Glomerular endothelial cell (primary cell): Measurements from ENCODE around the gene FOXP1. TPM values are rescaled to one million over a fixed set of nuclear protein-coding genes. Genes with fewer than 3 reads are reported as not detected.

Experiments used
- DNase-seq: peaks from one replicate; pipeline ENCODE4 v3.0.0-alpha.2; 2011; ENCODE audit warnings: low read depth, low spot score; ENCODE audit errors: extremely low read depth
- total RNA-seq: library from RNA; depleted of rRNA; stranded (reverse); fragments of >200 nt; gene quantifications from 2 replicates; pipeline ENCODE4 v1.2.3, GENCODE V29; 2015

FOXP1 gene
- total RNA-seq, 1 donor from 2014 or later, result 54.8 TPM

DNA sequence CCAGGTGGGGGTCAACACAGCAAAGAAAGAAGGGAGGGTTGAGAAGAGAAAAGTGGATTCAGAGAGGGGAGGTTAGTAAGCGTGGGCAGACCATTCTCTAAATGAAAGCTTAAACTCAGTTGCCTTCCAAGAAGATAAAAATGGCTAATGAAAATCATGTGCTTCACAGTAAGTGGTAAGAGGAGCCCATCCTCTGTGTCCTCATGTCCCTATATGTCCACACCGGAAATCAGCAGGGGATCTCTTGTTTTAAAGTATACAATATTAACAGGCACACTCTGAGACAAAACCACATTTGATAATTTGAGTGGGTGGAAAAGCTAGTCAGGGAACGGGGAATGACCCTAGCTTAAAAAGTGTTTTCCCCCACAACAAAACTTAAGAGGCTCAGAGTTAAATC, 4.4 kb upstream of the FOXP1 start:
- DNase-seq, result no peak

DNA sequence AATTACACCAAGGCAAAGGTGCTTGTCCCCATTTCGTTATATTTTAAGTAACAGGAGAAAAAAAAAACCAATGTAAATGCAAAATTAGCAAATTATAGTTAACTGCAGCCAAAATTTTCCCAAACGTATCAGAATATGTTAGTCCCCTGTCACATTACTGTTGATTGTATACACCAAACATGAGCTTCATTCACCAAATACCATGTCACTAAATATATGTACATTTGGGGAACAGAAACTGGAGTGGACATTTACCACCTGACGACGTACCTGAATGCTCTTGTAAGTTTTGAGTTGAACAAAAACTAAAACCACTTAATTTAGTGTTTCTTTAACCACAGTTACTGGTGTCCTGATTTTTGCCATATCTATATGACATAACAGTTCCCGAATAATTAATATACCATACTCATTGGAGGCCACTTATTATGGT, 3.3 kb upstream of the FOXP1 start:
- no peak for DNase-seq

DNA sequence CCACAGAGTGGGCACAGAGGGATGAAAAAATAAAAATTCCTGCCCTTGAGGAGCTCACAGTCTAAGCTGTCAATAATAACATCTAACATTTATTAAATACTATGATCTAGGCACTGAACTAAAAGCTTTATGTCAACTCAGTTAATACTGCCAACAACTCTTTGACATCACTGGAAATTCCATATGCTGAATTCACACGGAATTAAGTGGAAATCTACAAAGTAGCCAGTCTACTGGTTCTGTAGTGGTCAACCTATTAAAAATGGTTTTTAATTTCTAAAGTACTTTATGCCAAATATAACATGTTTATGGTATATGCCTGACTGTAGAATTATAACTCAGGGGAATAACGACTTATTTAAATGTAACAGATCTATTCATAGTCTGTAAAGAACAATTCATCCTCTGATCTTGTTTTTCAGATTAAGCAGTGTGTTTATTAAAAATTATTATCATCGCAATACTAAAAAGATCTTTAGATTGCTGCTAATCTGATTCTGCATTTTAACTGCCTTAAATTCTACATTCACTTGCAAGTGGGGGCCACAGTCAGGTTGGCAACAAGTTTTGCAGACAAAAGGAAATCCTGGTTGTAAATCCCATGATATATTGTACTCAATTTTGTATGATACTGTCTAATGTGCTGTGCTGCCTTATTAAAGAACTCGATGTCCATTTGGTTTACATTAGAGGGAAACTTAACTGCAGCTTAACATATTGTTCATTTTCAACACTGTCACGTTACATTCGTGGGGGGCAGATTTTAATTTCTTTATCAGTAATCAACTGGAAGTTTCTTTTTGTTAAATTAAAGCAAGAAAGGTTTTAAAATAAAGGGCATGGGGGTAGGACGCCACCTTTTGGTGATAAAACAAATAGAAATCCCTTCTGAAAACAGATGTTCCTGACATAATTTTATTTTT, 2.6 kb upstream of the FOXP1 start:
- no peak for DNase-seq

DNA sequence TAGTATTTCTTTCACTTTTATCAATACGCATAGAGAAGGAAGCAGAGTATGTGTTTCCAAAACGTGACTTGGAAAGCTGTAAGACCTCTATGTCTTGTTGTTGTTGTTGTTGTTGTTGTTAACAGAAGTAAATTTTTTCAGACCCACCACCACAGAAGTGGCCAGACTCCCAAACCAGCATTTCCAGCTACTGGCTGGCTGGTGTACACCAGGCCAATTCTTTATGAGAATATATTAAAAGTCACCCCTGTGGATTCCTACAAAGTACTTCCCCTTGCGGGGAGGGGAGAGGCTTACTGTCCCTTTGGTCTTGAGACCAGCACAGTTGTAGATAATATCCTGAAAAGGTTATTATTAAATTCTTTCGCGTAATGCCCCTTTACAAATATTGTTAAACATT, 1.6 kb upstream of the FOXP1 start:
- DNase-seq, result no peak

DNA sequence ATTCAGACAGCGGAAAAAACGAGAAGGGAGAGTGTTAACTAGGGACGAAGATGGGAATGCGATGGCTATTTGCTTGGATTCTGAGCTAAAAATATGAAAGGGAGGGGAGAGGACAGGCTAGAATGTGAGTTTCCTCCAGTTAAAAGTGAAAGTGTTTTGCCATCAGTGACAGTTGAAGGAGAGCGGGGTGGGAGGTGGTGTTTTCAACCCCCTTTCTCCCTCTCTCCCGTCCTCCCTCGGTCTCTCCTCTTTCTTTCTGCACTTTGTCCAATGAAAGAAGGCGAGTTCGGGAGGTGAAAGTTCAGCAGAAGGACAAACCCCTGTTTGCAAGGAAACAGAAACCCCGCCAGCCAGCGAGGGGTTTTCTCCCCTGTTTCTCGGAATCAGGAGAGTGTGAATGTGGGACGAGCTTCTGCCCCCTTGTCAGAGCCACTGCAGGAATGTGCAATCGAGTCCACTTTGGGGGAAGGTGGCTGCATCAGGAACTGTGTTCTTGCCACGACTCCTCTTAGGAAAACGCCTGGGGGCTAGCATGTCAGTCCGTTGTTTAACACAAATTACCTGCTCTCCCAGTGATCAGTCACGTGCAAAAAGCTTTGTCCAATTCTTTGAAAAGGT, 975 bp upstream of the FOXP1 start:
- no peak for DNase-seq

DNA sequence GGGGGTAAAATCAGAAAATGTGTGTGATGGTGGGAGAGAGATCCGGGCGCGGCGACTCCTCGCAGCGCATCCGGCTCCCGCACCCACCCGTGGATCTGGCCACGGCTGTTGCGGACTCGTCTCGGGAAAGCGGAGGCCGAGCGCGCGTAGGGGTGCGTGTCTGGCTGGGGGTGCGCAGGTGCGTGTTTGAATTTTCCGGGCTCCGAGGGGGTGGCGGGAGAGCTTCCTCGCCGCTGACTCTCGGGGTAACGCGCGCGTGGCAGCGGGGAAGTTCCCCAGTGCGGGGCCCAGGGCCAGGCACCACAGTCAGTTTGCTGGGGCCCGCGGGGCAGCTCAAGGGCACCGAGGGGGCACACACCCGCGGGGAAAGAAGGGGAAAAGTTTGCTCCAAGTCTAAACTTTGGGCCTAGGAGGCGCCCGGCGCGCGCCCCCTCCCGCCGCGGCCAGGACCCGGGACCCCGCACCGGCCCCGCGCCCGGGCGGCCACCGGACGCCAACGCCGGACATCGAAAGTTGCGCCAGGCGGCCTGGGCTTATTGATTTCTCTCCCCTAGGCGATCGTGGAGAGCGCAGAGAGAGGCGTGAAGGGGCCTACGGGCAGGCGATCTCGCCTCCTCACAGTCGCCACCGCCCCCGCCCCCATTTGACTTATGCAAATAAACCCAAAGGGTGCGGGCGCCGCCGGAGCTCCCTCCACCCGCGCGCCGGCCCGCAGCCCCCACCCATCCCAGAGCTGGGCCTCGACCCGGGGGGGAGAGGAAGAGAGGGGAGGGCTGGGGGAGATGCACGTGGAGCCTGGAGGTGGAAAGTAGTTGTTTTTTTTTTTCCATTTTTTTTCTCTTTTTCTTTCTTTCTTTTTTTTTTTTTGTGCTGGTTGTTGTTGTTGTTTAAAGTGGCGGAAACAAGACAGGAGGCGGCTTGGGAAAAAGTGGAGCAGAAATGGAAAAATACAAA, 639 bp downstream of the FOXP1 start:
- no peak for DNase-seq

DNA sequence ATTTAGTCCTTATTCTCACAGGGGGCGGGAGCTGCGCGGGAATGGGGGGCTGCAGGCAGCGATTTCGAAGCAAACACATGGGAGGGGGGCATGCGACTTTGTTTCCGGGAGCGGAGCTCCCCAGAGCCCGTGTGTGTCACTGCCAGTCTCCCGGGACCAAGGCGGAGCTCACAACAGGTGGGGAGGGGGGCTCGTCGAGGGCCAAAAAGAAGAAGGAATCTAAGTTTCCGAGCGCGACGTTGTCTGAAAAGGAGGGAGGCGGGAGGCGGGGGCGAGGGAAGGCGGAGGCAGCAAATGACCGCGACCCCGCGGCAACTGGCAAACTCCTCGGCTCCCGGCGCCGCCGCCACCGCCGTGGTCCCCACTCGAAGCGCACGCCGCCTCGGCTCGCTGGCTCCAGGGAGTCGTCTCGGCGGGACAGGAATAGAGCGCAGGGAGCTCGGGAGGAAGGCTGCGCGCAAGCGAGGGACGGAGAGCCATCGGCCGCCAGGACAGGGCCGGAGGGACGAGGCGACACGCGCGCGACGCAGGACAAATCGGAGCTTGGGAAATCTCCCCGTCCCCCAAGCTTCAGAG, 1.4 kb downstream of the FOXP1 start:
- no peak for DNase-seq

DNA sequence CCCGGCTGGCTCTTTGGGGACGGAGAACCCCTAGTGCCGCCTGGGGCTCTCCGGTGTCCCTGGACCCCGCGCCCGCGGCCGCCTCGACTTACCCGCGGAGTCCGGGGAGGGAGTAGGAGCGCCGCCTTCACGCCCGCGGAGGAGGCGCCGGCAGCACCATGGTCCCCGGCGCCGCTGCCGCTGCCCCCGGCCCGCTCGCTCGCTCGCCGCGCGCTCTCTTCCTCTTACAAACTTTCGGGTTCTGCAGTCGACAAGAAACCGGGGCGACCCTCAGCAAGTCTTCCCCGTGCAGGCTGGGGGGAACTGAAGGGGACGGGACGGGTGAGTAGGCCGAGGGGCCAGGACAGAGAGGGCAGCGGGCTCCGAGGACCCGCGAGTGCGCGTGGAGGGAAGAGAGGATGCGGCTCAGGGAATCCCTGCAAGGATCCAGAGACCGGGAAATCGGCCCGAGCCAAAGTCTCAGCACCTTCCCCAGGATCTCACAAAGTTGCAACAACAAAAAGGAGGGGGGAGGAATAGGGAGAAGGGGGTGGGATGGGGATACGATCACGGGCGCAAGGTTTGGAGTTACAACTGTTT, 2.0 kb downstream of the FOXP1 start:
- no peak for DNase-seq

DNA sequence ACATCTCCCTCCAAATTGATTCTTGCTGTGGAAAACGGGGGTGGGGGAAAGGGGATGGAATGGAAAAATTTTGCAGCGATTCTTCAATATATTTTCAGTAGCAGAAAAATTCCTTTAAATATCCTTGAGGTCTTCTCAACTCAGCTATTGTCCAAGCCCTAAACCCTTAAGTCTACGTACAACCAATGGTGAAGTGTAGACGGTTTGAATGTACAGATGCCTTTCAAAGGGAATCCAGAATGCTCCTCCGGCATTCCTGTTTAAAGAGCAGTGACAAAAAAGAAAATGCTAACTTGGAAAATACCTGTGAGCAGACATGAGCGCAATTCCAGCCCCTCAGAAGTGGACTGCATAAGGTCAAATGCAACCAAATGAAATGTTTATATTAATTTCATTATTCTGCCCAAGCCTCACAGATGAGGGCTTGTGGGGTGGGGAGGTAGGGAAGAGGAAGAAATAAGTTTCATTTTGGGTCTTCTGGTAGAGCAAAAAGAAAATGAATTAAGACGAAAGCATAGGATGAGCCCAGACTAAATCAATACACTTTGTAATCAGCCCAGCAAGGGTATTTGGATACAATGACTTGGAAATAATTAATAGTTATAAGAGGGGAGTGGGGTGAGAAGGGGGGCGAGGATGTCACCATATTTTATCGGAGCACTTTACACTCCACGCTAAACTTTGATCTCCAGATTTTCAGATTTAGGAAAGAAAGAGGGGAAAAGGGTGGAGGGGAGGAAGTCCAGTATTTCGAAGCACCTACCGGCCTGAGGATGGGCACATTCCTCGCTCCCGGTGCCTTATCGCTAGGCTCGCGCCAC, 2.7 kb downstream of the FOXP1 start:
- DNase-seq, result no peak

DNA sequence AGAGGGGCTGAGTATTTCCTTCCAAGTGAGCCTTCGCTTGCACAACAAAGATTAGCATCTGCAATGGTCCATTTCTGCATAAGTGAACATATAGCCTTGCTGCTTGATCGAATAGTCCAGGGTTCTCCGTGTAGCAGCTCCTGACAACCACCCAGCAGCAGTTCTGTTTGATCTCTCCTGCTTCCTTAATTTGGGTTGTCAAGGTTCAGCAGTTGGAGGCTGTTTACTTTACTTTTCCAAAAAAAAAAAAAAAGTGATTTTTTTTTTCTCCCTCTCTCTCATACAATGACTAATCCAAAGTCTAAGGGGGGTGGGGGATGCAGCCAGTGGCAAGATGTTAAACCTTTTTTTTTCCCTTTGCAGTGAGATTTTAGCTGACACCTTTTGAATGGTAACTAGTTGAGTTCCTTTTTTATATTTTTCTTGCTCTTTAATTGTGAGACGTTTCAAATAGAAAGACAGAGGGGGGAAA, 3.6 kb downstream of the FOXP1 start:
- no peak for DNase-seq

DNA sequence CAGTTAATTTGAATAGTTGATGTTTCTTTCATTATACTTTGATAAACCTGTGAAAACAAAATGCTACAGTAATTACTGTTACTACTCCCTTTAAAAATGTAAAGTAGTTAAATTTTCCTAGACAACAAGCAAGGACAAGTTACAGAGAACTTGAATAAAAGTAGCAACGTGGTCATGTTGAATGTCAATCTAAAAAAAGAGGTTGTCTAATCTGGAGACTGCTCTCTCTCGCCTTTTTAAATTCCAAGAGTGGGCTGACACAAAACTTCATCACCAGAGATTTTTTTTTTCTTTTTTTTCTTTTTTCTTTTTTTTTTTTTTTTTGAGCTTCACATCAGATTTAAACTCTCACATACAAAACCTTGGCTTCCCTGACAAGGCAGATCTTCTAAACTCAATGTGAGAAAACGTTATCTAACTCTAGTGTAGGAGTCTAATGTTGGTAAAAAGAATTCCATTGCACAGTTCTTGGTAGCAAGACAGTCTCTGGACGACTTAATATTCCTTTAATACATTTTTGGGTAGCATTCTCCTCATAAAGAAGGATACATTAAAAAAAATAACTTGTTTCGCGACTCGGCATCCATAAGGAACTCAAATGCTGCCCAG, 4.1 kb downstream of the FOXP1 start:
- no peak for DNase-seq

DNA sequence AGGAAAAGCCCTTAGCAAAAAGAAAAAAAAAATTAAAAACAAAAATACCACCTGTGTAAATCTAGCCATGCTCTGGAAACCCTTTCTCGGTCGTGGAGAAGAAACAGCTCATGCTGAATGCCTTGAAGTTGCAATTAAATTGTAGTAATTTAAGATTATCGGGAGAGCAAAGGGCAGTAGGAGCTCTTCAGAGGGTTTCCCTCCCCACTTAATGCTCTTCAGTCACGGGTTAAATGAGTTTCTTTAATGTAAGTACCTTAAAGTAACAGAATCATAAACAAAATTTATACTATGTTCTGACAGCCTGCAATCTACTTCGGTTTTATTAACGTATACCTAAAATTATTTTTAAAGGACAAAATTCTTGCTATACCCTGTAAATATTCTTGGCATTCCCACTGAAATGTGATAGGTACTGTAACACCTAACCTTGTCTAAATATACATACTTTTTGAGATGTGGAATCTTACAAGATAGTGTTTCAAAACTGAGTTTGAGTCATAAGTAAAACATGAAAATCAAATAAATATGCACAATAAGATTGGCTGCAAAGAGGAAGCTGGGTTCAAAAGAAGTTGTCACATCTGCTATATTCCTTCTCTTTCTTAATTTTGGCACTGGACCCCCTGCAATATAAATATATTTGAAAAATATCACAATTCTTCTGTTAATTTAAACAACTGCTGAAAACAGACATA, 5.3 kb downstream of the FOXP1 start:
- no peak for DNase-seq

DNA sequence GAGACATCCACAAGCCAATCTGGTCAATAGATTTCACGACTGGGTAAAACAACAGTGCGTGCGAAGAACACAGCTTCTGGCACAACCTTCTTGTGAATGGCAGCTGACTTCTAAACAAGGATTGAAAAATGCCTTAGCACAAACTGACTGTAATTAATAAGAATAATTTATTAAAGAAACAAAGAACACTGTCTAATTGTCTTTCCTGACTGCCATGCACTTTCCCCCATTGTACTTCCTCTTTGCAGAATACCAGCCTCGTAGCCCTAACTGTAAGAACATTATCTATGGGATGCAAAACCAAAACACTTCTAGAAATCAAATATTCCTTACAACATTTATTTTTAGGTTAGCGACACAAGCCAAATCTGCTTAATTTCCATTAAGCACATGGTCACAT, 6.5 kb downstream of the FOXP1 start:
- DNase-seq, result no peak

DNA sequence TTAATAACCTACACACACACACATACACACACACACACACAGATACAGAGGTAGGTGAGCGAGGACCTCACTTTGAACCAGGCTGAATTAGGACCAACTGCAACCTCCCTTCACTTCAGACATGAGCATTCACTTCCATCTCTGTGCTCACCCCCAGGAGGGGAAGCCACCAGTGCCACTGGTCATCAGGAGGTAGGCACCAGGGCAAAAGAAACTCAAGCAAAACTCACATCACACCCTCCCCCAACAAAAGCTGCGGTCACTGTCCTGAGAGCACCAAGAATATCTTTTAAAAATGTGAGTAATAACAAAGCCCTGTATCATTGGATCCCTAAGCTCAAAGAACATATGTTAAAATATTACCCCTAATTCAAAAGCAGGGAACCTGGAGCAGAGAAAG, 8.1 kb downstream of the FOXP1 start:
- no peak for DNase-seq

DNA sequence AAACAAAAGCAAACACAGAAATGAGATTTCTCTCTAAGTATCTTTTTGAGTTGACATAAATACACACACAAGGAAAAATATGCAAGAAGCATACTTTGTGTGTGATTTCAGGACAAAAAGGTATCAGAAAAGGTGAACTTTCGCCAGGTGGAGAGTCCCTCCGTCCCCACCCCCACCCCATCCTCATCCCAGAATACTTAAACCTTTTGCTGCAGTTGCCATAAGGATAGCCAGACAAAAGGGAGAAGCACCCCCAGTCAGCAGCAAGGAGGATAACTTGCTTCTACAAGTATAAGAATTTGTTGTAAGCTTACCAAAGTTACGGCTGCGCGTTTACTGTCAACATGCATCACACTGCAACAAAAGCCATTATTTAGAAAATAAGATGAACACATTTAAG, 10.3 kb downstream of the FOXP1 start:
- DNase-seq, result no peak

DNA sequence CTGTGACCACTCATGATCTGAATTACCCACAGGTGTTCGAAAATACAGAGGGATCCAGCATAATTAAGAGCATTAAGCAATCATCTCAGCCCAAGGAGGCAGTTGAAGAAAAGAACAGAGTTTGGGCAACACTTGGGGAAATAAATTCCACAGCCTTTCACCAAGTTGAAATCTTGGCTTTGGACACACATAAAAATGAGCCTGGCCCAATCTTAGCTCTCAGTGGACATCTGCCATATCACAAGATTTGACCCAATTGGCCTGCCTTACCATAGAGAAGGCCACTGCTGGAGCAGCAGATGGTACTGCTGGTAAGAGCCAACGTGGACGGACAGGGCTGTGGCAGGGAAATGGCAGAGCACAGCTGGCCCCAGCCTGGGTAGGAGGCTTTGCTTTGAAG, 13.0 kb downstream of the FOXP1 start:
- DNase-seq, result no peak

DNA sequence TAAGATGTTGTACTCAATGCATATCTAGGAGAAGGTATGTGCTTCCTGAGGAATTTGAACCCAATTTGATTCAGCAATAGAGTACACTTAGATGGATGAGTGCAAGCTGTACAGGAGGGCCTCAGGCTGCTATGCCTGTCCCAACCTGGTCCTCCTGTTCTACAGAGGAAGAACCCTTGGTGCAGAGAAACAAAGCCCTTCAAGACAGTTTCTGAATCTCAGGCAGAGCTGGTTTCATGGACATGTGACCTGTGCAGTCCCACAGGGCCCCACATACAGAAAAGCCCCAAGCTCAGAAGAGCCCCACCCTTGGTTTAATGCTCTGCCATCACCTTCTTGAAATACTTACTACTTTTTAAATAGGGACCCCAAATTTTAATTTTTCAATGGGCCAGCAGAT, 15.3 kb downstream of the FOXP1 start:
- DNase-seq, result no peak

DNA sequence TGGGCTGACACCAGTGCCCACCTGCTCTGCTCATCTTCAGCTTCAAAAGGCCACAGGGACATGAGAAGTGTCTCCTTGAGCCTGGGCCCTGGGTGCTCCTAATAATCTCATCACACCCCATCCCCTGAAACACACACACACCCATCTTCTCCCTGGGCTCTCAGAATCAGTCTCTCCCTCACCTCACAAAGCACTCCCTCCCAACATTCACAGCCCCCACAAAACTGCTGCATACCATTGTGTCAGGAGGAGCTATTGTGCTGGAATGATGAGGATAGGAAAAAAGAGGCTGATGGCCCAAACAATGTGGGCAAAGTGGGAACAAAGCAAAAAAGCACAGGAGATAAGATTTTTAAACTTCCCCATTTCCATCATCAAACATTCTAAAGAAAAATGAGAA, 16.8 kb downstream of the FOXP1 start:
- DNase-seq, result no peak

DNA sequence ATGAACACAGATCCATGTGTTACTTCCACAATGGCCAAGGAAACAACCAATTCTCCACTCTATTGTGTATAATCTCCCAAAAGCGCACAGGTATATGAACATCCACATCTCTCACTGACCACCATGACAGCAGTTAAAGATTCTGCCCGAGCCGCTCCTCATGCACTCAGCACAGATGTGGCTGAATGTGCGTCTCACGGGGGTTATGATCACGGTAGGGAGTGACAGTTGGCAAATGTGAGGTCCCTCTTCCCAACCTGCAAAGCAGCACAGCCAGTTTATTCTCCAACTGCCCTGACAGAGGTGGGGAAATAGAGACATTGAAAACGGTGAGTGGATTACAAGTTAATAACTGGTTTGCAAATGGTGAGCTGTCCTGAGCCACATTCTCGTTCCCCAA, 17.6 kb downstream of the FOXP1 start:
- DNase-seq, result no peak
